ENCODE results near the gene SETX.

SETX gene

GRCh38 chr9:132395560-132395959, 40.8 kb upstream of the SETX start:
- Histone ChIP-seq H3K4me3 (replicated peaks; ENCODE audit: insufficient read depth, low read length) (no peak overlapping the region), H3K27ac (replicated peaks) (no peak overlapping the region), H3K27me3 (ENCODE audit: insufficient read depth, poor library complexity, severe bottlenecking) (no peaks in the 10 kb centered on the region)
- TF ChIP-seq CTCF (IDR thresholded peaks at IDR 0.05; ENCODE audit: insufficient read depth, low read length) (no peak), GABPA (IDR thresholded peaks at IDR 0.05; ENCODE audit: low read depth) (no peak), REST (IDR thresholded peaks at IDR 0.05; ENCODE audit: insufficient replicate concordance, low read depth) (no peak), SPI1 (IDR thresholded peaks at IDR 0.05; ENCODE audit: borderline replicate concordance, low read depth) (no peak), POLR2AphosphoS5 (IDR thresholded peaks at IDR 0.05; ENCODE audit: low read depth) (no peak)
- DNase-seq (ENCODE audit: low read depth in 1 of 2, low spot score in 1 of 2) = no peak

- Histone ChIP-seq H3K27ac (replicated peaks) (no peak overlapping the region), H3K27me3 (ENCODE audit: insufficient read depth, poor library complexity, severe bottlenecking) (no peaks in the 10 kb centered on the region), H3K4me3 (replicated peaks; ENCODE audit: insufficient read depth, low read length) (no peak overlapping the region)
- TF ChIP-seq POLR2AphosphoS5 (IDR thresholded peaks at IDR 0.05; ENCODE audit: low read depth) (no peak), CTCF (IDR thresholded peaks at IDR 0.05; ENCODE audit: insufficient read depth, low read length) (no peak)
- DNase-seq (ENCODE audit: low read depth in 1 of 2, low spot score in 1 of 2) = no peak
Observed at GRCh38 chr9:132391449-132391848, 36.7 kb upstream of the SETX start.

- TF ChIP-seq REST (IDR thresholded peaks at IDR 0.05; ENCODE audit: insufficient replicate concordance, low read depth) = no peak
- TF ChIP-seq GABPA (IDR thresholded peaks at IDR 0.05; ENCODE audit: low read depth) = no peak
- no peak for TF ChIP-seq SPI1 (IDR thresholded peaks at IDR 0.05; ENCODE audit: borderline replicate concordance, low read depth)
- no peak for TF ChIP-seq CTCF (IDR thresholded peaks at IDR 0.05; ENCODE audit: insufficient read depth, low read length)
- Histone ChIP-seq H3K4me3 (replicated peaks; ENCODE audit: insufficient read depth, low read length) (no peak overlapping the region), H3K27me3 (ENCODE audit: insufficient read depth, poor library complexity, severe bottlenecking) (no peaks in the 10 kb centered on the region), H3K27ac (replicated peaks) (no peak overlapping the region)
- no peak for DNase-seq (ENCODE audit: low read depth in 1 of 2, low spot score in 1 of 2)
Observed at GRCh38 chr9:132390966-132391365, 36.2 kb upstream of the SETX start.

GRCh38 chr9:132387133-132387532, 32.3 kb upstream of the SETX start:
- Histone ChIP-seq H3K27me3 (ENCODE audit: insufficient read depth, poor library complexity, severe bottlenecking) (no peaks in the 10 kb centered on the region), H3K4me3 (replicated peaks; ENCODE audit: insufficient read depth, low read length) (no peak overlapping the region)

More at GRCh38 chr9:132387133-132387532, 32.3 kb upstream of the SETX start:
- DNase-seq (ENCODE audit: low read depth in 1 of 2, low spot score in 1 of 2) = no peak
- H3K27ac ChIP-seq (replicated peaks) = no peak overlapping the region
- no peak for TF ChIP-seq GABPA (IDR thresholded peaks at IDR 0.05; ENCODE audit: low read depth)
- TF ChIP-seq CTCF (IDR thresholded peaks at IDR 0.05; ENCODE audit: insufficient read depth, low read length) = no peak
- TF ChIP-seq POLR2AphosphoS5 (IDR thresholded peaks at IDR 0.05; ENCODE audit: low read depth) = no peak
- no peak for TF ChIP-seq REST (IDR thresholded peaks at IDR 0.05; ENCODE audit: insufficient replicate concordance, low read depth)
- TF ChIP-seq SPI1 (IDR thresholded peaks at IDR 0.05; ENCODE audit: borderline replicate concordance, low read depth) = no peak
